ENCODE results near the gene GJB4.

- TF ChIP-seq CTCF (IDR thresholded peaks at IDR 0.05; ENCODE audit: poor library complexity) (no peak), EZH2 (IDR thresholded peaks at IDR 0.05; ENCODE audit: borderline replicate concordance) (no peak), EZH2phosphoT487 (IDR thresholded peaks at IDR 0.05; ENCODE audit: low read depth, severe bottlenecking, unreplicated experiment) (no peak)
These were observed 29.1 kb upstream of the GJB4 start for GRCh38 chr1:34730485-34730884.

All from hepatocyte (in vitro differentiated cells).